Upper lobe of right lung (tissue), 1 donor: ENCODE data around the gene FCGR3B. TPM values are rescaled to one million over a fixed set of nuclear protein-coding genes. Genes with fewer than 3 reads are reported as not detected.
"Not testable (repeated sequence)": the region's sequence is repeated elsewhere in the genome, so short reads cannot be mapped to it uniquely, and the experiment has no call there.

Source experiments
- ATAC-seq: fragments of 200-7000 bp; cut with Tn5 transposase; one replicate; pipeline ENCODE4 v1.9.1; 2020; ENCODE audit warnings: mild to moderate bottlenecking, moderate library complexity
- DNase-seq: peaks from one replicate; pipeline ENCODE4 v3.0.0-alpha.2; 2020
- H3K27ac ChIP-seq: fragments of 200-600 bp; one replicate; pipeline ENCODE4 v1.8.0; 2022
- H3K27me3 ChIP-seq: fragments of 200-600 bp; one replicate; pipeline ENCODE4 v1.8.0; 2022; ENCODE audit warnings: mild to moderate bottlenecking
- H3K36me3 ChIP-seq: fragments of 200-600 bp; one replicate; pipeline ENCODE4 v1.8.0; 2022
- H3K4me1 ChIP-seq: fragments of 200-600 bp; one replicate; pipeline ENCODE4 v1.8.0; 2022
- H3K4me3 ChIP-seq: fragments of 200-600 bp; one replicate; pipeline ENCODE4 v1.8.0; 2022; ENCODE audit warnings: mild to moderate bottlenecking
- H3K9me3 ChIP-seq: fragments of 200-600 bp; one replicate; pipeline ENCODE4 v1.8.0; 2022
- intact Hi-C: fragments of 100-400 bp; cut with DNase I; formaldehyde crosslinking; loops from one replicate; pipeline ENCODE4 v1.11.0; 2022
- total RNA-seq: library from RNA; stranded (reverse); fragmentation: NEBNext Ultra II Directional; extraction: Animal tissue kit (Norgen Biotek cat#: 25700); gene quantifications from one replicate; pipeline ENCODE4 v1.2.1, GENCODE V29; 2021
- donor health status: DM: no; HTN: yes; CAD: no; lungs with severe emphysema.

Gene FCGR3B
- total RNA-seq, 1 donor from 2014 or later = 18.9 TPM

GRCh38 chr1:161636976-161637375 is 6.0 kb upstream of the FCGR3B start:
- intact Hi-C loops, H3K9me3 ChIP-seq, H3K36me3 ChIP-seq, H3K27me3 ChIP-seq, H3K27ac ChIP-seq, DNase-seq, H3K4me1 ChIP-seq, H3K4me3 ChIP-seq, ATAC-seq: not testable (repeated sequence)

GRCh38 chr1:161636189-161636782 is 5.3 kb upstream of the FCGR3B start:
- intact Hi-C loops, H3K36me3 ChIP-seq, DNase-seq, H3K27me3 ChIP-seq, H3K4me3 ChIP-seq, H3K4me1 ChIP-seq, H3K27ac ChIP-seq, H3K9me3 ChIP-seq: not testable (repeated sequence)
- ATAC-seq = peak; percentile 67

GRCh38 chr1:161634993-161635392 is 4.0 kb upstream of the FCGR3B start:
- H3K9me3 ChIP-seq, DNase-seq, intact Hi-C loops, ATAC-seq, H3K4me3 ChIP-seq, H3K27me3 ChIP-seq, H3K4me1 ChIP-seq, H3K27ac ChIP-seq, H3K36me3 ChIP-seq: not testable (repeated sequence)

- peak; percentile 34 for ATAC-seq
- H3K27ac ChIP-seq, H3K27me3 ChIP-seq, intact Hi-C loops, H3K4me1 ChIP-seq, H3K36me3 ChIP-seq, H3K9me3 ChIP-seq, H3K4me3 ChIP-seq, DNase-seq: not testable (repeated sequence)
Observed at GRCh38 chr1:161630128-161630742, 741 bp downstream of the FCGR3B start.

- DNase-seq, H3K4me3 ChIP-seq, intact Hi-C loops, H3K27me3 ChIP-seq, H3K4me1 ChIP-seq, H3K27ac ChIP-seq, H3K36me3 ChIP-seq, H3K9me3 ChIP-seq: not testable (repeated sequence)
- peak; percentile 40 for ATAC-seq
Observed at GRCh38 chr1:161626445-161627146, 4.4 kb downstream of the FCGR3B start.

- H3K27me3 ChIP-seq, H3K36me3 ChIP-seq, H3K27ac ChIP-seq, H3K4me3 ChIP-seq, H3K4me1 ChIP-seq, H3K9me3 ChIP-seq, intact Hi-C loops, ATAC-seq, DNase-seq: not testable (repeated sequence)
Observed at GRCh38 chr1:161624605-161625004, 6.4 kb downstream of the FCGR3B start.

GRCh38 chr1:161623401-161624051 is 7.5 kb downstream of the FCGR3B start:
- intact Hi-C loops, H3K27ac ChIP-seq, H3K9me3 ChIP-seq, H3K27me3 ChIP-seq, H3K4me3 ChIP-seq, H3K36me3 ChIP-seq, H3K4me1 ChIP-seq, ATAC-seq, DNase-seq: not testable (repeated sequence)

- H3K36me3 ChIP-seq, H3K4me1 ChIP-seq, H3K27me3 ChIP-seq, H3K9me3 ChIP-seq, H3K27ac ChIP-seq, DNase-seq, intact Hi-C loops: not testable (repeated sequence)
- peak overlapping the region; percentile 46 for H3K4me3 ChIP-seq
- peak; percentile 65 for ATAC-seq
Observed at GRCh38 chr1:161622054-161622453, 8.9 kb downstream of the FCGR3B start.

- H3K9me3 ChIP-seq, H3K4me1 ChIP-seq, H3K36me3 ChIP-seq, intact Hi-C loops, H3K27me3 ChIP-seq: not testable (repeated sequence)
- Histone ChIP-seq H3K4me3 (peak overlapping the region; percentile 46), H3K27ac (peak overlapping the region; percentile 51)
- DNase-seq = peak; percentile 78
- peak; percentile 74 for ATAC-seq
Observed at GRCh38 chr1:161621181-161622000, 9.6 kb downstream of the FCGR3B start.

- H3K4me3 ChIP-seq, DNase-seq, intact Hi-C loops, H3K27ac ChIP-seq, H3K27me3 ChIP-seq, ATAC-seq, H3K9me3 ChIP-seq, H3K4me1 ChIP-seq, H3K36me3 ChIP-seq: not testable (repeated sequence)
Observed at GRCh38 chr1:161620399-161620798, 10.6 kb downstream of the FCGR3B start.

- H3K9me3 ChIP-seq, H3K36me3 ChIP-seq, H3K4me1 ChIP-seq, ATAC-seq, intact Hi-C loops, H3K4me3 ChIP-seq, H3K27me3 ChIP-seq, H3K27ac ChIP-seq, DNase-seq: not testable (repeated sequence)
Observed at GRCh38 chr1:161618517-161618916, 12.5 kb downstream of the FCGR3B start.

GRCh38 chr1:161616417-161616816 is 14.6 kb downstream of the FCGR3B start:
- H3K27me3 ChIP-seq, DNase-seq, H3K9me3 ChIP-seq, H3K36me3 ChIP-seq, H3K27ac ChIP-seq, H3K4me1 ChIP-seq, H3K4me3 ChIP-seq, intact Hi-C loops, ATAC-seq: not testable (repeated sequence)

GRCh38 chr1:161613142-161613514 is 17.8 kb downstream of the FCGR3B start:
- ATAC-seq, DNase-seq, H3K27ac ChIP-seq, H3K27me3 ChIP-seq, H3K4me1 ChIP-seq, H3K36me3 ChIP-seq, intact Hi-C loops, H3K9me3 ChIP-seq: not testable (repeated sequence)
- peak overlapping the region; percentile 53 for H3K4me3 ChIP-seq
